ACC112 (cell line): ENCODE results near the gene RIPK4.

Experiments
- H2AFZ ChIP-seq: fragments of 200-600 bp; sonication (generic); one replicate; pipeline ENCODE4 v1.6.0; 2017; ENCODE audit warnings: antibody characterized with exemption, low read length; ENCODE audit not compliant: unreplicated experiment
- H3K27ac ChIP-seq: fragments of 200-600 bp; sonication (generic); 2 replicates; pipeline ENCODE4 v1.5.1; 2014; ENCODE audit warnings: low read depth, mild to moderate bottlenecking, antibody characterized with exemption, low read length, moderate library complexity
- H3K27me3 ChIP-seq: fragments of 200-600 bp; sonication (generic); 2 replicates; pipeline ENCODE4 v1.6.1; 2014; ENCODE audit warnings: mild to moderate bottlenecking, antibody characterized with exemption, low read length, moderate library complexity, mixed read lengths; ENCODE audit not compliant: insufficient read depth
- H3K36me3 ChIP-seq: fragments of 200-600 bp; sonication (generic); 2 replicates; pipeline ENCODE4 v1.6.1; 2016; ENCODE audit warnings: mild to moderate bottlenecking, antibody characterized with exemption, low read length, moderate library complexity, mixed read lengths; ENCODE audit not compliant: insufficient read depth
- H3K4me1 ChIP-seq: fragments of 200-600 bp; sonication (generic); one replicate; pipeline ENCODE4 v1.6.1; 2016; ENCODE audit warnings: low read length, mixed read lengths; ENCODE audit not compliant: insufficient read depth, unreplicated experiment, control insufficient read depth
- H3K4me3 ChIP-seq: fragments of 200-600 bp; sonication (generic); 2 replicates; pipeline ENCODE4 v1.5.1; 2014; ENCODE audit warnings: mild to moderate bottlenecking, low read depth, low read length
- H3K79me2 ChIP-seq: fragments of 200-600 bp; sonication (generic); one replicate; pipeline ENCODE4 v1.6.0; 2016; ENCODE audit warnings: low read length; ENCODE audit not compliant: control insufficient read depth, unreplicated experiment, insufficient read depth

The RIPK4 gene

GRCh38 chr21:41769111-41769510 lies 2.3 kb upstream of the RIPK4 start:
- Histone ChIP-seq H3K36me3 (no peaks in the 10 kb centered on the region), H3K79me2 (no peaks in the 10 kb centered on the region), H3K4me3 (peak overlapping the region; percentile 63; the same call in 1 of the 2 replicates), H3K27ac (no peak overlapping the region), H3K4me1 (peaks cover 13% of the 10 kb centered on the region), H3K27me3 (peaks cover 27% of the 10 kb centered on the region), H2AFZ (no peak overlapping the region)

- no peaks in the 10 kb centered on the region for H3K36me3 ChIP-seq
- H3K27ac ChIP-seq = no peak overlapping the region; the same call in 1 of the 2 replicates
- H3K4me1 ChIP-seq = peaks cover 13% of the 10 kb centered on the region
- H2AFZ ChIP-seq = peak overlapping the region; percentile 71
- H3K27me3 ChIP-seq = peaks cover 27% of the 10 kb centered on the region
- no peaks in the 10 kb centered on the region for H3K79me2 ChIP-seq
- H3K4me3 ChIP-seq = peak overlapping the region; percentile 63
Measured at GRCh38 chr21:41768437-41769042, 1.7 kb upstream of the RIPK4 start.

GRCh38 chr21:41767606-41768436 lies 969 bp upstream of the RIPK4 start:
- peak overlapping the region; percentile 63 for H3K4me3 ChIP-seq
- no peak overlapping the region; the same call in 1 of the 2 replicates for H3K27ac ChIP-seq
- H3K36me3 ChIP-seq = no peaks in the 10 kb centered on the region
- H2AFZ ChIP-seq = peak overlapping the region; percentile 71
- H3K79me2 ChIP-seq = no peaks in the 10 kb centered on the region
- H3K27me3 ChIP-seq = peaks cover 27% of the 10 kb centered on the region
- peaks cover 13% of the 10 kb centered on the region for H3K4me1 ChIP-seq

GRCh38 chr21:41765973-41766882 lies 624 bp downstream of the RIPK4 start:
- H3K36me3 ChIP-seq = no peaks in the 10 kb centered on the region
- no peak overlapping the region for H3K27ac ChIP-seq
- peaks cover 17% of the 10 kb centered on the region for H3K4me1 ChIP-seq
- peak overlapping the region; percentile 63 for H3K4me3 ChIP-seq
- H3K79me2 ChIP-seq = no peaks in the 10 kb centered on the region
- peaks cover 27% of the 10 kb centered on the region for H3K27me3 ChIP-seq
- H2AFZ ChIP-seq = no peak overlapping the region

- Histone ChIP-seq H3K27me3 (peaks cover 27% of the 10 kb centered on the region), H3K79me2 (no peaks in the 10 kb centered on the region), H3K36me3 (no peaks in the 10 kb centered on the region), H3K4me1 (peaks cover 17% of the 10 kb centered on the region), H2AFZ (no peak overlapping the region), H3K27ac (no peak overlapping the region), H3K4me3 (no peak overlapping the region)
Measured at GRCh38 chr21:41765420-41765821, 1.4 kb downstream of the RIPK4 start.

GRCh38 chr21:41764558-41765419 lies 2.1 kb downstream of the RIPK4 start:
- Histone ChIP-seq H3K36me3 (no peaks in the 10 kb centered on the region), H2AFZ (no peak overlapping the region), H3K4me3 (no peak overlapping the region), H3K79me2 (no peaks in the 10 kb centered on the region), H3K4me1 (peaks cover 17% of the 10 kb centered on the region), H3K27ac (no peak overlapping the region), H3K27me3 (peaks cover 27% of the 10 kb centered on the region)

- no peak overlapping the region for H3K4me3 ChIP-seq
- no peaks in the 10 kb centered on the region for H3K36me3 ChIP-seq
- H3K27me3 ChIP-seq = peaks cover 27% of the 10 kb centered on the region
- H3K4me1 ChIP-seq = peaks cover 17% of the 10 kb centered on the region
- no peaks in the 10 kb centered on the region for H3K79me2 ChIP-seq
- H2AFZ ChIP-seq = no peak overlapping the region
- no peak overlapping the region for H3K27ac ChIP-seq
Measured at GRCh38 chr21:41763996-41764395, 2.9 kb downstream of the RIPK4 start.

- H3K79me2 ChIP-seq = no peaks in the 10 kb centered on the region
- H2AFZ ChIP-seq = no peak overlapping the region
- no peak overlapping the region for H3K27ac ChIP-seq
- H3K4me1 ChIP-seq = peaks cover 17% of the 10 kb centered on the region
- no peaks in the 10 kb centered on the region for H3K36me3 ChIP-seq
- no peak overlapping the region for H3K4me3 ChIP-seq
- peaks cover 27% of the 10 kb centered on the region for H3K27me3 ChIP-seq
Measured at GRCh38 chr21:41763398-41763931, 3.4 kb downstream of the RIPK4 start.

- Histone ChIP-seq H3K27me3 (peaks cover 26% of the 10 kb centered on the region), H3K4me3 (no peak overlapping the region), H3K79me2 (no peaks in the 10 kb centered on the region), H3K36me3 (no peaks in the 10 kb centered on the region), H3K27ac (no peak overlapping the region), H2AFZ (no peak overlapping the region), H3K4me1 (peaks cover 12% of the 10 kb centered on the region)
Measured at GRCh38 chr21:41762753-41763152, 4.1 kb downstream of the RIPK4 start.
